Fibroblast of lung (primary cell): ENCODE results near the gene MIPOL1.

Experiments
- EZH2 ChIP-seq: IDR thresholded peaks from 2 replicates; pipeline ENCODE4 v1.5.1; 2012; ENCODE audit warnings: low read length, control low read depth, mild to moderate bottlenecking; ENCODE audit errors: missing control alignments
- TF ChIP-seq, protein P1 (sequence below), 2 donors: IDR thresholded peaks in 1 of 2; conservative IDR thresholded peaks in 1 of 2; 1 replicate in 1 of 2; 2 replicates in 1 of 2; pipeline ENCODE4 v1.5.1; 2011 to 2012; ENCODE audit warnings: low read length in 2 of 2, control low read depth in 1 of 2, inconsistent platforms in 1 of 2, low read depth in 1 of 2, mild to moderate bottlenecking in 1 of 2

DNA sequence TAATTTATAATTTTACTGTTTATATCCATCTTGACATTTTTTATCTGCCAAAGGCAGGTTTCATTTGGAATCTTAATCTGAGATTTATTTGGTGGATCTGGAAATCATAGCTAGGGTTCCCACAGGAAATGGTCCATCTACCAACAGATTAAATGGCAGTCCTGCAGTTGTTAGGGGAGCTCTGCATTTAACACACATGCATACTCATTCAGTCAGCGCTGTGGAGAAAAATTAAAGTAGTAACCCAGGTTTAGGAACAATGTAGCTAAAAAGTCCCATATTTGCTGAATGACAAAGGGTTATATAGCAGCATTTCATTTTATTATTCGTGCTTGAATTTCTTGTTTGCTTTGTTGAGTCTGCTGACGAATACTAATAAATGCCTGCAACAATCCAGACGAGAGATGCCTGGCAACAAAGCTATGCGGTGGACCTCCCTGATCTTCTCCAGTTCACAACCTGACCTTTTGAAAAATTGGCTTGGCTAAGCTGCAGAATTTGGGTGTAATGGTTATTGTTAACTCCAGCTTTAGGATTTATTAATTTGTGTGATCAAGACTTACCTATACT lies 59.8 kb downstream of the MIPOL1 start:
- TF ChIP-seq, protein P1, sequence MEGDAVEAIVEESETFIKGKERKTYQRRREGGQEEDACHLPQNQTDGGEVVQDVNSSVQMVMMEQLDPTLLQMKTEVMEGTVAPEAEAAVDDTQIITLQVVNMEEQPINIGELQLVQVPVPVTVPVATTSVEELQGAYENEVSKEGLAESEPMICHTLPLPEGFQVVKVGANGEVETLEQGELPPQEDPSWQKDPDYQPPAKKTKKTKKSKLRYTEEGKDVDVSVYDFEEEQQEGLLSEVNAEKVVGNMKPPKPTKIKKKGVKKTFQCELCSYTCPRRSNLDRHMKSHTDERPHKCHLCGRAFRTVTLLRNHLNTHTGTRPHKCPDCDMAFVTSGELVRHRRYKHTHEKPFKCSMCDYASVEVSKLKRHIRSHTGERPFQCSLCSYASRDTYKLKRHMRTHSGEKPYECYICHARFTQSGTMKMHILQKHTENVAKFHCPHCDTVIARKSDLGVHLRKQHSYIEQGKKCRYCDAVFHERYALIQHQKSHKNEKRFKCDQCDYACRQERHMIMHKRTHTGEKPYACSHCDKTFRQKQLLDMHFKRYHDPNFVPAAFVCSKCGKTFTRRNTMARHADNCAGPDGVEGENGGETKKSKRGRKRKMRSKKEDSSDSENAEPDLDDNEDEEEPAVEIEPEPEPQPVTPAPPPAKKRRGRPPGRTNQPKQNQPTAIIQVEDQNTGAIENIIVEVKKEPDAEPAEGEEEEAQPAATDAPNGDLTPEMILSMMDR (conservative IDR thresholded peaks at IDR 0.05 in 1 of 2, IDR thresholded peaks at IDR 0.05 in 1 of 2; ENCODE audit: low read depth in 1 of 2, low read length in 2 of 2), result no peak
- no peak for TF ChIP-seq EZH2
